Measurements from ENCODE around the gene ZBTB20.

The ZBTB20 gene

DNA sequence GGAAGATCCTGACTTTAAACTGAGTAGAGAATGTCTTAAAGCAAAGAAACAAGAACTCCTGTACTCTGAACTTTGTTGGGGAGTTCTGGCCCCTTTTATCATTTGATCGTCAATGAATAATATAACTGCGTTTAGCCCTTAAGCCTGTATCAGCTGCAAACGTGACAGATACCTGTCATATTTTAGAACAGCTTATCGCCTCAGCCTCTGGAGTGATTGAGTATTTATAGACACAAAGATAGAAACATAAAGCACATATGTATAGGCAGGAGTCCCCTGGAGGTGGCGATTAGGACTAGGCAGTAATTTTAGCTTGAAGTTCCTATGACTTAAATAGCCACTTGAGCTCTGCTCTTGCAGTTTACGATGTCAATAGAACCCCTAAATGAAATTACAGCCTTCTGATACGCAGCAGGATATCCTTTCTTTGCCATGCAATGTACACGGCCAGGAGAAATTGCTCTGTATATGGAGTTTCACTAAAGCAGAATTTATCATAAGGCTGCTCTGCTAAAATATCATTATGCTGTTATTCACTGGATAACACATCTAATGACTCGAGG, 531.5 kb downstream of the ZBTB20 start:
- DNase-seq: no peak

DNA sequence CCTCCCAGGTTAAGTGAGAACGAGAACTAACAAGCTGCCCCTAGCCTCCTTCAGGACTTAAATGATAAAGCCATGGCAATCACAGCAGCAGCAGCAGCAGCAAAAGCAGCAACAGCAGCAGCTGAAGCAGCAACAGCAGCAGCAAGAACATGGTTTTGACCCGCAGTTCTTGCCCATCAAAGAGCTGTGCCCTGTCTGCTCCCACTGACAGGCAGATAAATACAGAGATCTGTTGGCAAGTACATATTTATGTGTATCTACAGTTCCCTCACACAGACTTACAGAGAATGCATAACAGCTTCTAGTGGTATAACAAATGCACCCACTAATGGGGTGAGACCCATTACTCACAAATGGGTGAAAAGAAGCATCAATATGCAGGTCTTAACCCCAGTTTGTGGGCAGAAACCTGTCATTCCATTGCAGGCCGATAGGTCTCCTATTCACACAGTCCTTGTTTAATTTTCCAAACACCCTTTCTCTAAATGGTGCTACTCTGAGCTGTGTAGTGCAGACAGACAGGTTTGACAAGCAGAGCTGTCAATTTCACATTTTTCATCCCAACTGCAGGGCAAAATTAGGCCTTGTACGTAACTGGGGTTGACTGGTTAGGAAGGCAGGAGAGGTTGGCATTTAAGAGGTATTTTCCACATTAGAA, 537.0 kb downstream of the ZBTB20 start:
- no peak for DNase-seq

DNA sequence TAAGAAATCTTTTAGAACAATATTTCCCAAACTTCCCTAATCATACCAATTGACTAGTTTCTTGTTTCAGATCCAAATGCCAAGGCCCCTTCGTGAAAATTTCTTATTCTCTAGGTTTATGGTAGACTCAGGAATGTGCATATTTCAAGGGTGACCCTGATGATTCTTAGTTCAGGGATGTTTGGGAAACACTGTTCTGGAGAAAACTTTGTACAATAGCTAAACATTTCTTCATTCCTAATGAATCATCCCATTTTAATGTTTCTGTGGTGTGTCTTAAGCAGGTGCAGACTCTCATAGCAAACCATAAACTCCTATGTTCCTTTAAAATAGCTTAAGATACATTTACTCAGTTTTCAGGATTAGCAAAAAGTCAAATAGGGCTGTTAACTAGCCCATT, 538.8 kb downstream of the ZBTB20 start:
- DNase-seq: no peak

DNA sequence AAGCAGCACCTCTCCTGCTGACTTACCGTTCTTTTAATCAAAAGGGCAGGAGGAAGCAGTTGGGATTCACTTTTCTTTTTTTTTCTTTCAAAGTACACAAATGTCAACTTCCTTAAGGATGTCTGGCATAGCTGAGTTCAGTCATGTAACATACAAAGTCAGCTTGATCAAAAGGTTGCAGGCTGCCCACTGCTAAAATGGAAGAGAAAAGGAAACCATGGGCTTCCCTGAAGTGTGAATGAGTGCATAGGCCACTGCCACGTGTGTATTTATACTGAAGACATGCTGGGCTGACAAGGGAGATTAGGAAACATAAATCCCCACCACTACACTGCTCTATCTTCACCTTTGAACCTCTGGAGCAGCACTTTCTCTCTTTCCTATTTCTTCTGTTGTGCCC, 540.8 kb downstream of the ZBTB20 start:
- no peak for DNase-seq

DNA sequence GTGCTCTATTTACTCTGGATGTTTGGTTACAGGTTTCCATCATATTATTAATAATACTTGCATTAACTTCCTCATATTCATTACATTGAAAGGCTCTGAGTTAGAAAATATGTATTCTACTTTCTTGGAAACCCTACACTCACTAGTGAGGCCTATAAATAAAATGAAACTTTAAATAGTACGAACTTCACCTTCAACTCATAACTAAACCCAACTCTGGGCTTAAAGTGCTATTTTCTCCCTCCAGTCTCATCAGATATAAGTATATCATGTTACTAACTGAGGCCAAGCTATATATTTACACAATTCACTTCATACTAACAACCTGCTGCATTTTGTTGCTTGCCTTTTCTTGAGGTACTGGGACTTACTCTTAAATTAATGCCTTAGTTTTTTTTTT, 546.5 kb downstream of the ZBTB20 start:
- no peak for DNase-seq

DNA sequence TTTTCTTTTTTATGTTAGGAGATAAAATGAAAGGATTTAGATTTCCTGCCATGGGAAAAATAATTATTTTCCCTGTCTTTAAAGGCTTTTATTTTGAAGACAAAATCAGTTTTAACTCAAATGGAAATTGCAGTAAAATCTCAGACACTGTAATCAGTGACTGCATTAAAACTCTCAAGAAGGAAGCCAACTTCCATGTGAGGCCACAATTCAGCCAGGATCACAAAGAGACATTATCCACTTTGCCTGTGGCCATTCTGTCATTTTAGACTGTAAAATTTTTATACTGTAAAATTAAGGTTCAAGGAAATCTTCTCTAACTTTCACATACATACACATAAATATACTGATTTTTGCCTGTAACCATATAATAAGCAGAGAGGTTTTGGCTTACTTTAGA, 549.2 kb downstream of the ZBTB20 start:
- DNase-seq: no peak

DNA sequence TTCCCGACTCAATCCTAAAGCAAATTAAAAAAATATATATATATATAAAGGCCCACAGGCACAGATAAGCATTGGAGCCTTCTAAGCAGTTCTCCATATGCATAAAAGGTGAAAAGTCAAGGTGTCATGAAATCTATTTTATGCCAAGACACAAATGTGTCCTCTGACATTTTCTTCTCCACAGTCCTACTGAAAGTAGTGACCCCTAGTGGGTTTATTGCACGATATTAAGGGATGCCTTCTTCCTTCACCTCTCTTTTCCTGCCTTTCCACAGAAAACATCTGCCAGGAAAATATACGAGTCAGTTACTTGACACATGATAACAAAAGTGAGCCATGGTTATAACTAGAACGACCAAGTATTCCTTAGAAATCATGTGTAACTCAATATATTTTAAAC, 550.1 kb downstream of the ZBTB20 start:
- no peak for DNase-seq

DNA sequence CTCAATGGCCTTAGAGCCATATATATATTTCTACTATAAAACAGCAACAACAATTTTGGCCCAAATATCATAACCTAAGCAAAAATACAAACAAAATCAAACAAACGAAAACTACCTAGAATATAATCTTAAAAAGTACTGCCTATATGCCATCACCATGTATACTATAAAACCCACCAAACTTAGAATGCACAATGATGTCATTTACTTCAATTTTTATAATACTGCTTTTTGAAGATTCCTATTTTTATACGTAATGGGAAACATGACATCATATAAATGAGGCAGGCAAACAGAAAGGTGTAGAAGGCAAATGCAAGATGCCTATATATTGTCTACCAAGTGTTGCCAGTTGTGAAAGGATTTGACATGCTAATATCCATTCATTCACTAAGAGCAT, 550.9 kb downstream of the ZBTB20 start:
- DNase-seq: no peak

DNA sequence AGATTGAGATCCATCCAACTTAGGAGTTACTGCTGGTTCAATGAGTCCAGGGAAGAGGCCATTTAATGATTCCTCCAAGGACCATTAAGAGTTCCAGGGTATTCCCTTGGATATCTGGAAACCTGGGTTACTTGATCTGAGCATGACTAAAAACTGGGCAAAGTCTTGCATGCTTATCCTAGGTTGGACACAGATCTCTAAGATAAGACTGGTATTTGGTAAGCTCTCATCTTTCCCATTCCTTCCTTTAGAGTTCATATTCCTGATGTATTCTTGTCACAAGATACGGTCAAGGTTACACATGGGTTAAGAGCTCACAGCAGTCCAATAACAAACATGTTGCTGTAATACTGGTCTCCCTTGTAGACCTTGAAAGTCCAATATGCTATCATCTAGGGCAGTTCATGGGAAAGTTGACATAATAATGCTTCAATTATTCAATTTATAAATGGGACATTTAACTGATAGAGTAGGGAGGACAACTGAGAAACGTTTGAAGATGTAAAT, 551.5 kb downstream of the ZBTB20 start:
- no peak for DNase-seq

DNA sequence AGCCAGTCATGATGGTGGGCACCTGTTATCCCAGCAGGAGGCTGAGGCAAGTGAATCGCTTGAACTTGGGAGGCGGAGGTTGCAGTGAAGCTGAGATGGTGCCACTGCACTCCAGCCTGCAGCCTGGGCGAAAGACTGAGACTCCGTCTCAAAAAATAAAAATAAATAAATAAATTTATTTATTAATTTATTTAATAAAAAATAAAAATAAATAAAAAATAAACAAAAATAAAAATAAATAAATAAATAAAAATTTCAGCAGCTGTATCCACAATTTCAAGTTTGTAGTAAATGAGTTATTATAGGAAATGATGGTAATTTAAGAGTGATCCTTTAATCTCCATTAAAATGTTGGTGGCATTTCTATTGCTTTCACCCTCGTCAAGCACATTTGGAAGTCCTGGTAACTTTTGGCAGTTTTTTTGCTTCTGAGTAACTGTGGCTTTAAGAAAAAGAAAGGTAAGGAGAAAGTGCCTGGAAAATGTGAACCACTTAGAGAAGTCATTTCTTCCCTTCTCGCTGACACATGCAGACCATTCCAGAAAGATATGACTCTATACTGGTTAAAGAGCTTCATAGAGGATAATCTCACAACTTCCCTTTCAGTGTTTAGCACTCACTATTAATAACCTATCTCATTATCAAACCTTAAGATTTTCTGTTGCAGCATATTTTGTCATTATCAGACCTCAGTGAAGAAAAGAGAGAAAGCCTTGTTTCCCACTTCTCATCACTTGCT, 556.6 kb downstream of the ZBTB20 start:
- no peak for DNase-seq

DNA sequence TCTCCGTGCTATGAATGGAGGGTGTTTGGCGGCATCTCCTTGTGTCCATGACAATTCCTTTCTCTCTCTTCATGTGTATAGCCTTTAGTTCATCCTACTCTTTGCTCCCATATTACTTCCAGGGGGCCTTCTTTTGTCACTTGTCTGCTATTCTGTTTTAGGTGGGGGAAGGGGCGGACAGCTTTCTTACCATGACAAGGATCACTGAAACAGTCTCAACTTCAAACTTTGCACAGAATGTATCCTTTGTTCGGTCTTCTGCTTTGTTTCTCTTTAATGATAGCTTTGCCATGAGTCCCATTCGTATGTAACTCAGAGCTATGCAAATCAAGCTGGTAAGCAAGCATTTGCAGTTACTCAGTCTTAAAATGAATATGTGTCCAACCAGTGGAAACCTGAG, 559.1 kb downstream of the ZBTB20 start:
- DNase-seq: no peak

DNA sequence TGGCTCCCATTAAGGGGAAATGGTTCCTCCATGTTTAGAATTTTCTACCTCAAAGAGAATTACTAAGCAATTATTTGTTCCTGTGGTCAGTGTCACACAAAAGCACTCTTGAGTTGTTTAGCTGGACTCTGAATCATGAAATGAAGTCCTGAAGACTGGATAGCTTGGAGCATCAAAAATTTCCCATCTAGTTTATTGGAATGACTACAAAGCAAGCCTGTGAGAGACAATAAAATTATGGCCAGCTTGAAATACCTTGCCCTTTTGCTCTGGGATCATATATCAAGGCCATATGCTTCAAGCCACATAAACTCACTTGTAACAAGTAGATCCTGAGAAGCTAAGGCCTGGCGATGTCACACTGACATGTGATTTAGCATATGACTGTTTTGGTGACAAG, 561.0 kb downstream of the ZBTB20 start:
- DNase-seq: no peak

DNA sequence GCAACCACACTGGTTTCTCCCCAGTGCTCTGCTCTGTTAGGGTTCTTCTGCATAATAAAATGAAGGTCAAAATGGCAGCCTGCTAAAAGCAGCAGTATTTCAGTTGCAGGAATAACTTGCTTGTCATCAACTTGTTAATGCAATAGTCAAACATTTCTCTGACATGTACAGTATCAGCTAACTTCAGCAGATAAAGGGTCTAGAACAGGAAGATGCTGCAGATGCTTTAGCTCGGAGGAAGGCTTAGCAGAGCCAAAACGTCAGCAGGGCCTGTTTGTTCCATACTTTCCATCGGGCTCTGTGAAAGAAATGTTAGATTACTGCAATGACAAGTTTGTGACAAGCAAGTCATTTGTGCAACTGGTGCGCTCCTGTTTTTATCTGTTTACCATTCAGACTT, 561.4 kb downstream of the ZBTB20 start:
- DNase-seq: no peak

DNA sequence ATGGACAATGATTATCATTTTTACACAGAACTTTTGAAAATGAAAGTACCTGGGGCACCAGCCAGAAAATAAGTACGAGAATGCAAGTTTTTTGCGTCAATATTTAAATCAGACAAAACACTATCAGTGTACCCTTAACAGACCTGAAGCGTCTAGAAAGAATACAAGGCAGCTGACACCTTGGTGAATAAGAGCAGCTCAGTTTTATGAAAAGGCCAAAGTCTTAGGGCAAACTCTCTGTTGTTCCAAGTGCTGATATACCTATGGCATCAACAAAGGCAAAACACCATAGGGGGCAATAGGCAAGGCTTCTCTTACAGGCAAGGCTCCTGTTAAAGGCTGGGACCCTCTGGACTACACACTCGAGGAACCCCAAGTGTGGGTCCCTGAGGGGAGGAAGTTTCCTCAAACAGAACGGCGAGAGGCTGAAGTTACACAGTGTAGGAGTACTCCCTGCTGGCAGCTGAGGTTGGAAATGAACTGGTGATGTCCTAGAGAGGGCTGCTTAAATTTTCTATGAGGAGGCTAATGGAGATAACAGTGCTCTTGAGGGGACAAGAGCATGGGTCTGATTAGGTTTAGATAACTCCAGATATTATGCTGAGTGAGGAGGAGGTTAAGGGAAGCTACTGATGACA, 562.2 kb downstream of the ZBTB20 start:
- DNase-seq: no peak

DNA sequence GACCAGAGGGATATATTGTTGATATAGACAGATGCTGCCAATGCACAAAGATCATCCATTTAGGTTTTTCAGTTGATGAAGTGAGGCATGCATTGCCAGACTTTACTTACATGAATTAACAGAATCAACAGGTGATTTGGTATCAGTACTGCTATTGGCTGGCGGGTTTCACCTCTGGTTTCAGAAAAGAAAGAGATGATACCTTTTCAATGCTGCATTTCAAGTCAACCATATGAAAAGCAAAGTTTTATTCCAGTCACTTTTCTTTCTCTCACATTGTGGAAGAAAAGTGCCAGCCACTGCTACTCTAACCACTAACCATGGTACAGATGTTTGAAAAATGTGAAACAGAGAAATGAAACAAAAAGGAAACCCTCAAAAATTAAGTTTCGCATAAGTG, 564.2 kb downstream of the ZBTB20 start:
- no peak for DNase-seq

DNA sequence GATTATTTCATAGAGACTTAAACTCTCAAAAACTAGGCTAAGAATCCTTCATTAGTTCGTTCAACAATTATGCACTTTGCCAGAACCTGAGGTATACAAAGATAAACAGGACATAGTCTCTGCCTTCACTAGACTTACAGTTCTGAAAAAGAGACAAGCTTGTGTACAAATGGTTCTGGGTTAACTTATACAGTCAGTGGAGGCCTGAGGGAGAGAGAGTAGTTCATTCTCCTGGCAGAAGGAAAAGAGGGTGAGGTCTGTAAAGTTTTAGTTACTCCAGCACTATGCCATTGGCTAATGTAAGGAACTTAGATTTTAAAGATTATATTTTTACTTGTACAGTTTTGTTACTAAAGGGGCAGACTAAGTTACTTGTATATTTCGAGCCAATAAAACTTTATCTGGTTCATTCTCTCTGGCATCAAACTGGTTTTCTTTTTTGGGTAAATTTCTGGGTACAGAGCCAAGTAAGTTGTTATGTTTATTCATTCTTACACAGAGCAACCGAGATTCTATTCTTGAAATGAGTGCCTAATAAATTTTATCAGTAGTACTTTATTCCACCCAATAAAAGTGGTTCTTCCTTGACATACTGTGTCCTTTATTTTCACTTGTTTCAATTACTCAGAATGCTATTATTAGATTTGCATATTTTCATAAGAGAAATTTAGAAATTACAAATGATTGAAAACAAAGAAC, 574.6 kb downstream of the ZBTB20 start:
- DNase-seq: no peak

DNA sequence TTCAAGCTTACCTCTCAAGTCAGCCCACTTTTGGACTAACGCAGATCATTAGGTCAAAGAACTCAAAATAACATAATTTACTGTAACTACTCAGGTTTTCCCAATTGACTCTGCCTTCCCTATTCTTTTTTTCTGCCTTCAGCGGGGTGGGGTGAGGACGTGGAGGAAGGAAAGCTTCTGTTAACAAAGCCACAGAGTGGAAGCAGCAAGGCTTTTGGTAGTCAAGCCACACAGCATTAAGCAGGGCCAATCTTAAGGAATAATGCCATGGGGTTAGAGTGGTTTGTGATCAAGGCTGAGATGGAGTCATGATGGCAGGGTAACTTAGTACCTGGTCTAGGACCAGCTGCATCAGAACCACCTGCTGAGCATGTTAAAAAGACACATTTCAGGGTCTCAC, 575.7 kb downstream of the ZBTB20 start:
- no peak for DNase-seq

DNA sequence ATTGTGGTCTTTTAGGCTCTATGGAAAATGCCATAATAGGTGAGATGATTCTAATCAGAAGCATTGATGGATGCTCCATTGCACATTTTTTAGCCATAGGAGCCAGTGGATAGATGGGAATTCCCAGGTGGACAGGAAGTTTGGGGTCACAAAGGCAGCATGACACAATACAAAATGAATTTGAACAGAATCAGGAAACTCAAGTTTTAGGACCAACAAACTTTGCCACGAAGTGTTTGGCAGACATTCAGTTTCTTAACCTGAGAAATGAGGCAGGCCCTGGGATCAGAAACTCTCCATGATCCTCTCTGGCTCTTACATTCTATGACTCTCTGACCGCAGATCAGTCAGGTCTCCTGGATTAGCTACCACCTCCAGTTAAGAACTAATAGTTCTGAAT, 577.9 kb downstream of the ZBTB20 start:
- no peak for DNase-seq

DNA sequence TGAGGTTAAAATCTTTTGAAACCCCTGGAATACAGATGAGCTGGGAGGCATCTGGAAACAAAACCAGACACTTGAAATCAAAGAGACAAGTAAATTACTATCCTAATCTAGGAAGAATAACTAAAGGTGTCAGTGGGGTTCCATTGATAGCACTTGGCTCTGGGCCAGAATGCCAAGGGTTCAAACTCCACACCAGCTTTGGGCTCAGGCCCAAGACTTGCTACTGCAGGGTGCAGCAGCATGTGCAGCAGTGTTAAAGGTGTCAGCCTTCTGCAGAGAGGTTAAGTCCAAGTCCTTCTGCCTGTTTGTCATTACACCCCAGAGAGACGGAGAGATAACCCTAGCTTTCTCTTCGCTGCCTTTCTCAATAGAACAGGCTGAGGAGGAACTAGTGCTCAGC, 579.3 kb downstream of the ZBTB20 start:
- no peak for DNase-seq

DNA sequence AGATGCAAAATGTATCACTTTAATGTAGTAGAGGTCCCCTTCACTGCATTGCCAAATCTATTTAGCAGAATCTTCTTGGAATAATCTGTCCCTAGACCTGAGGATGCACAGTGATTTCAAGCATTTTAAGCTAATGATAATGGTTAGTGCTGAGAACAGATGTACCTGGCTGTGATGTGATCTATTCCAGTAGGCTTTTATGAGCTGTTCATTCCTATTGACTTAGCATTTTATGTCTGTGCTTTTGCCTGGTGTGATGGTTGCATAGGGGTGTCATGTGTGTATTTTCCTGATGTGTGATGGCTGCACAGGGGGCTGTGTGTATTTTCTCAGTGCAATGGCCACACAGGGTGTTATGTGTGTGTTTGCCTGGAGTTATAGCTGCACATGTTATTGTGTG, 580.3 kb downstream of the ZBTB20 start:
- DNase-seq: no peak

DNA sequence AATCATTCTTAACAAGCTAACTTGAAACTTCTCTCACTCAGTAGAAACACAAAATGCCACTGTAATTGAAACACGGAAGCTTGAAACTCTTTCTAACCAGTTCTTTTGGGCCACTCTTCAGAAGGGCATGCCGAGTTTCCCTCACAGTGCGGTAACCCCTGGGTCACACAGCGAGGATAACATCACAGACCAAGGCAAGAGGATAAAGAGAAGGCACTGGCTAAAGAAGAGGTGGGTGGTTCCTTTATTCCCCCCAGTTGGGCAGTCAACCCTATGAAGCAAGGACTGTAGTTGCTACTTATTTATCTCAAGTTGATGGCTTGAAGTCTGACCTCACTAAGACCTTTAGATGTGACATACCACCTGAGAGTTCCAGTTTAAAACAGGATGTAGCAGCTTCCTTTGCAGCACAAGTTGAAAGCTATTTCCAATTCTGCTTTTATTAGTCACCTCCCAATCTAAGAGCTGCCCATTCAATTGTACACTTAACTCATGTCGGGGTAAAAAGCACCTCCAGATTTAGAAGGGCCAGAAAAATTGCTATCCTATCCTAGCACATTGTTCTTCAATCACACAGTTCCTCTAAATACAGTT, 580.8 kb downstream of the ZBTB20 start:
- no peak for DNase-seq

DNA sequence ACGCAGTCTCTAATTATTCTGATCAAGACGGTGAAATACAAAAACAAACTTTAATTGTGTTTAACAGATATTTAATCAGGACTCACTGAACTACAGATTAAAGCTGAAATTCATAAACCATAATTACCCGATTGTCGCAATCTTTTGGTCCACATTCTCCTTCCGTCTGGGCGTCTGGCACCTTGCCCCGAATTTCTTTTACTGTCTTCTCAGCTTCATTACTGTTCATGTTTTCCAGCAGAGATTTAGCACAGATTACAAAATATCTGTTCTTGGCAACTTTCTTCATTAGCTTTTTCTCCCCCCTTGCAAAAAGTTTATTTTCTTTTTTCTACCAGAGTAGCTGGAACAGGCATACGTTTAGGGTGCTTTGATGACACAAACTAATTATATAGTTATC, 581.9 kb downstream of the ZBTB20 start:
- DNase-seq: no peak

DNA sequence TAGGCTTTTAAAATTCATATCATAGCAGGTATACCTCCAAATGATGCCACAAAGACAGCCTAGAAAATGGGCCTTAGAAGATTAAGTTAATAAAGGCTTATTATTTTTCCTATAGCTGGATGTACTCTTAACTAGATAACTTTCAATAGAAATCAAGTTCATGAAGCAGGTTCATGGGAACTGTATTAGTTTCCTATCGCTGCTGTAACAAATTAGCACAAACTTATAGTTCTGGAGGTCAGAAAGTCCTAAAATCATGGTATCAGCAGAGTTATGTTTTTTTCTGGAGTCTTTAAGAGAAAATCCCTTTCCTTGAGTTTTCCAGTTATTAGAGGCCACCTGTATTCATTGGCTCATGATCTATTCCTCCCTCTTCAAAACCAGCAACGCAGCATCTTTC, 583.4 kb downstream of the ZBTB20 start:
- DNase-seq: no peak
